NCI-H2029 (cell line): ENCODE results near the gene PRKN.

Source experiments
- DNase-seq: peaks from one replicate; lab custom pipeline; 2025; lab: John Stamatoyannopoulos, UW

PRKN gene

GRCh38 chr6:162379757-162380409 is 347.7 kb downstream of the PRKN start:
- no peak for DNase-seq

GRCh38 chr6:162377735-162378134 is 349.8 kb downstream of the PRKN start:
- DNase-seq: no peak

GRCh38 chr6:162373868-162374267 is 353.7 kb downstream of the PRKN start:
- DNase-seq: no peak

- no peak for DNase-seq
Measured at GRCh38 chr6:162373192-162373591, 354.4 kb downstream of the PRKN start.

- no peak for DNase-seq
Measured at GRCh38 chr6:162372106-162372505, 355.5 kb downstream of the PRKN start.

GRCh38 chr6:162371121-162371520 is 356.4 kb downstream of the PRKN start:
- no peak for DNase-seq

- no peak for DNase-seq
Measured at GRCh38 chr6:162369091-162369490, 358.5 kb downstream of the PRKN start.

GRCh38 chr6:162364488-162364887 is 363.1 kb downstream of the PRKN start:
- DNase-seq: no peak

GRCh38 chr6:162363757-162364156 is 363.8 kb downstream of the PRKN start:
- DNase-seq: no peak

- no peak for DNase-seq
Measured at GRCh38 chr6:162360901-162361567, 366.5 kb downstream of the PRKN start.

GRCh38 chr6:162358625-162359024 is 368.9 kb downstream of the PRKN start:
- no peak for DNase-seq

GRCh38 chr6:162345051-162345511 is 382.5 kb downstream of the PRKN start:
- no peak for DNase-seq

- no peak for DNase-seq
Measured at GRCh38 chr6:162344646-162345010, 382.9 kb downstream of the PRKN start.

- no peak for DNase-seq
Measured at GRCh38 chr6:162343936-162344645, 383.5 kb downstream of the PRKN start.

GRCh38 chr6:162343198-162343935 is 384.2 kb downstream of the PRKN start:
- DNase-seq: no peak

- no peak for DNase-seq
Measured at GRCh38 chr6:162337412-162337811, 390.2 kb downstream of the PRKN start.

GRCh38 chr6:162336359-162336758 is 391.2 kb downstream of the PRKN start:
- no peak for DNase-seq

GRCh38 chr6:162332365-162332764 is 395.2 kb downstream of the PRKN start:
- no peak for DNase-seq

- no peak for DNase-seq
Measured at GRCh38 chr6:162331911-162332310, 395.7 kb downstream of the PRKN start.

- DNase-seq: no peak
Measured at GRCh38 chr6:162325826-162326225, 401.7 kb downstream of the PRKN start.

- DNase-seq: no peak
Measured at GRCh38 chr6:162325051-162325450, 402.5 kb downstream of the PRKN start.

GRCh38 chr6:162315291-162315690 is 412.3 kb downstream of the PRKN start:
- no peak for DNase-seq
